GM21390 (cell line): ENCODE measurements around the gene PRRT1B.
A peak's percentile ranks its signal among the peaks of the same experiment; 100 is the strongest.
"Not testable (repeated sequence)": the region's sequence is repeated elsewhere in the genome, so short reads cannot be mapped to it uniquely, and the experiment has no call there.

Experiments used
- ATAC-seq: cut with Tn5 transposase; IDR thresholded peaks from one replicate; pipeline ENCODE4 v1.9.1; 2021; ENCODE audit not compliant: unreplicated experiment

The PRRT1B gene

GRCh38 chr9:131545003-131545785, at the start of gene PRRT1B:
Gene PRRT1B, plus strand, starts transcription at chr9:131545523. Its CDS starts 93 bp downstream, at chr9:131545616.
- ATAC-seq = no peak

DNA sequence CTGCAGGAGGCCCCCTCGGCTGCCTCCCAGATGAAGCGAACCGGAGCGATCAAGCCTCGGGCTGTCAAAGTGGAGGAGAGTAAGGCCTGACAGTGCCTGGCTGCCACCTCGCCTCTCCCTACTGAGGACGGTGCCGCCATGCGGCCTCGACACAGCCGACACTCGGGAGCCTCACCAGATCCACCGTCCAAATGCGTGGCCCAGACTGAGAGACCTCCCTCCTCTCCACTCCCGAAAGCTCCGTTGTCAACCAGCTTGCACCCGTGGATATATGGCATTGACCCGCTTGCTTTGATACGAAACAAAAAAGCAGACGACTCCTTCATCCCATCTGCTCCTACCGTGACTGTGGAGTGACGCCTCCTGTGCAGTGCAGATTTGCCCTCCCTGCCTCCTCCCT, 49.5 kb upstream of the PRRT1B start:
- ATAC-seq = no peak

DNA sequence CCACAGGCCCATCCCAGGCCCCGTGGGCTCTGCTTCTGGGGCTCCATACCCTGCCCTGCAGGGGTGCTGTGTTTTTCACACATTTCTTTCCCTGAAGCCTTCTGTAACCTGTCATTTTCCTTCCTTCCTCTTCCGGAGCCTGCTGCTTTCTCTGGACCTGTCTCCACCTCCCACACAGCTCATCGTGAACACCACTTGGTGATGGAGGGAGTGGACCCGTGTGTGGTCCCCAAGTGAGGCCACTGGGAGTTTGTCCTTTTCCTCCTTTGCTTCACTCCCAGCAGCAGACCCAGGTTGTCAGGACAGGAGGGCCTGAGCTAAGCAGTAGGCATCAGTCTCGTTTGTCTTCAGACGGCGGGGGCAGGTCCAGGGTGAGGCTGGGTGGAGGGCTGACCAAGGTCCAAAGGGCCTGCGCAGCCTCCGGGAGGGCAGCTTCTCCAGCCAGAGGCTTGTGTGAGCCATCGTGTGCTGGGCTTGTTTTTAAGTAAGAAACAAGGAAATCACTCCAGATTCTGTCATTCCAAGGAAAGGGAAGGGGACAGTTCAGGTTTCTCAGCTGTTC, 48.4 kb upstream of the PRRT1B start:
- no peak for ATAC-seq

DNA sequence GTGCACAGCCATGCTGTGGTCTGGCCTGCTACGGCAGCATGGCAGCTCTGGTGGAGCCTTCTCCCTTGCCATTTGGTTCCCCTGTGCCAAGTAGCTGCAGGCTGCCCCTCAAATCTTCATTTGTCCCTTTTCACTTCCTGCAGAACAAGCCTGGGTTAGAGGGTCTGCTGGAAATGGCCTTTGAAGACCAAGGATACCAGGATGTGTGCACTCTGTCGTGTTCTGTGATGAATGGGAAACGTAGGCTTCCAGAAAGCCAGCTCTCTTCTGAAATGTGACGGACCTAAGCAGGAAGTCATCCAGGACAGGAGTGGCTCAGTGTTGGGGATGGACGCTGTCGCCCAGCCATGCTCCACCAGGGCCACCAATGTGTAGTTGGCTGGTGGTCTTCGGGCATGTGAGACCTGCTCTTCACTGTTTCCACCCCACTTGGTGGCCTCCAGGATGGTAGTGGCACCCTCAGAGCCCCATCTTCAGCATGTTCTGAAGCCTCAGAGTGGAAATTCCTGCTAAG, 46.0 kb upstream of the PRRT1B start:
- no peak for ATAC-seq

DNA sequence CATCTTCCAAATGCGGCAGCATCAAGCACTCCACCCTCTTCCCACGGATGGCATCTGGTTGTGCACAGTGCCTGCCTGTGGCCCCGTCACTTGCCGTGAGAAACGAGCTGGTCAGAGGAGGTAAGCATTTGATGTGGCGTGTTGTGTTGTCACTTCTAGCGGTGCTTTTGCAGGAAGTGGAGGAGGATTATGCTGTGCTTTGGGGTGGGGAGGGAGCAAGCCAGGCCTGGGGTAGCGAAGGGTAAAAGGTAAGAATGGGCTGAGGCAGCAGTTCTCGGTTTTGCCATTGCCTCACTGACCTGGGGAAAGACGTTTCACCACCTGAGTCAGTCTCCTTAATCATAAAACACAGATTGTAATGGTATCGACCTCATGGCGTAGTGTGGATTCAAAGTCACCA, 44.9 kb upstream of the PRRT1B start:
- ATAC-seq = no peak

- no peak for ATAC-seq
Observed at GRCh38 chr9:131500939-131501541, 44.3 kb upstream of the PRRT1B start.

- ATAC-seq = peak; percentile 86
Observed at GRCh38 chr9:131502781-131503625, 42.3 kb upstream of the PRRT1B start, which contains the start of gene POMT1. Gene POMT1, plus strand, starts transcription at chr9:131502918. Its CDS starts 1,301 bp downstream, at chr9:131504219.

- ATAC-seq = no peak
Observed at GRCh38 chr9:131503626-131504465, 41.5 kb upstream of the PRRT1B start.

GRCh38 chr9:131505012-131505411, 40.3 kb upstream of the PRRT1B start:
- ATAC-seq = no peak

- ATAC-seq = no peak
Observed at GRCh38 chr9:131511416-131511815, 33.9 kb upstream of the PRRT1B start.

DNA sequence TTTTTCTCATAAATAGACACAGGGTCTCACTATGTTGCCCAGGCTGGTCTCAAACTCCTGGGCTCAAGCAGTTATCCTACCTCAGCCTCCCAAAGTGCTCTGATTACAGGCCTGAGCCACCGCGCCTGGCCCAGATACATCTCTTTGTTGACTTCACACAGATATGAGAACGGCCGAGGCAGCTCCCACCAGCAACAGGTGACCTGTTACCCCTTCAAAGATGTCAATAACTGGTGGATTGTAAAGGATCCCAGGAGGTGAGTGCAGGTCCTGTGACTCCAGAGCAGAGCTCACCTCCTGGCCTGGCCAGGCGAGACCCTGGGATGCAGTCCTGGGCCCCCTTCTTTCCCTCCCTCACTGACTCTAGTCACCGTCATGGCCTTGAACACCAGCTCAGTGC, 33.4 kb upstream of the PRRT1B start:
- ATAC-seq = no peak

GRCh38 chr9:131513177-131513576, 32.1 kb upstream of the PRRT1B start:
- no peak for ATAC-seq

- not testable (repeated sequence) for ATAC-seq
Observed at GRCh38 chr9:131515559-131516031, 29.7 kb upstream of the PRRT1B start.

DNA sequence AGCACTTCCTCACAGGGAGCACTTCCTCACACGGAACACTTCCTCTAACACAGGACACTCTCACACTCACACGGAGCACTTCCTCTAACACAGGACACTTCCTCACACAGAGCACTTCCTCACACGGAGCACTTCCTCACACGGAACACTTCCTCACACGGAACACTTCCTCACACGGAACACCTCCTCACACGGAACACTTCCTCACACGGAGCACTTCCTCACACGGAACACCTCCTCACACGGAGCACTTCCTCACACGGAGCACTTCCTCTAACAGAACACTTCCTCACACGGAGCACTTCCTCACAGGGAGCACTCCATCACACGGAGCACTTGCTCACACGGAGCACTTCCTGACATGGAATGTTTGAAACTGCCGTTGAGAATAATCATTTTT, 29.2 kb upstream of the PRRT1B start:
- no peak for ATAC-seq

- no peak for ATAC-seq
Observed at GRCh38 chr9:131516930-131517329, 28.4 kb upstream of the PRRT1B start.

GRCh38 chr9:131517761-131518190, 27.5 kb upstream of the PRRT1B start:
- ATAC-seq = no peak

GRCh38 chr9:131518553-131518952, 26.8 kb upstream of the PRRT1B start:
- no peak for ATAC-seq

- no peak for ATAC-seq
Observed at GRCh38 chr9:131520503-131520902, 24.8 kb upstream of the PRRT1B start.

DNA sequence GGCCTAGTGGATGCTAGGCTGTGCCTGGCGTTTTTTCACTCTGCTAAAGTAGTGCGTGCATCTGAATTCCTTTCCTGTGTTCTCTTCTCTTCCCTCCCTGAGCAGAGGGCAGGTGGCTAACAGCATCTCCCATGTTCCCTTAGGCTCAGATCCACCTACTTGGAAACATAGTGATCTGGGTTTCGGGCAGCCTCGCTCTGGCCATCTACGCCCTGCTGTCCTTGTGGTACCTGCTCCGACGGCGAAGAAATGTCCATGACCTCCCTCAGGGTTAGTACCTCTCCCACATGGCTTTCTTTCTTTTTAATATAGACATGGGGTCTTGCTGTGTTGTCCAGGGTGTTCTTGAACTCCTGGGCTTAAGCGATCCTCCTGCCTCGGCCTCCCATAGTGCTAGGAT, 24.1 kb upstream of the PRRT1B start:
- no peak for ATAC-seq

GRCh38 chr9:131521822-131522221, 23.5 kb upstream of the PRRT1B start:
- ATAC-seq = no peak
